Measurements from ENCODE around the gene ARIH1. TPM values are rescaled to one million over a fixed set of nuclear protein-coding genes. Genes with fewer than 3 reads are reported as not detected.
"Not testable (repeated sequence)": the region's sequence is repeated elsewhere in the genome, so short reads cannot be mapped to it uniquely, and the experiment has no call there.

ARIH1 gene
- total RNA-seq, 1 donor from 2014 or later, result 54.8 TPM

- no peak for DNase-seq (ENCODE audit: extremely low spot score in 2 of 2)
- no peaks in the 10 kb centered on the region for H3K27me3 ChIP-seq
- no peaks in the 10 kb centered on the region for H3K36me3 ChIP-seq
- no peaks in the 10 kb centered on the region for H3K9me3 ChIP-seq
- H3K27ac ChIP-seq, result no peak overlapping the region
- intact Hi-C loops (cut with DNase I), result loop anchor here (5.0 kb wide), 1 partner anchor 75 kb away; no protein-coding TSS in a partner anchor
- no peak overlapping the region for H3K4me3 ChIP-seq
- no peak for TF ChIP-seq POLR2AphosphoS5 (IDR thresholded peaks at IDR 0.05; ENCODE audit: insufficient read depth in 1 of 2, low read depth in 1 of 2)
- TF ChIP-seq POLR2A (IDR thresholded peaks at IDR 0.05), result no peak
- TF ChIP-seq CTCF (IDR thresholded peaks at IDR 0.05), result no peak
- no peaks in the 10 kb centered on the region for H3K4me1 ChIP-seq
Observed at GRCh38 chr15:72592097-72592496, 118.0 kb downstream of the ARIH1 start.

- TF ChIP-seq POLR2AphosphoS5 (IDR thresholded peaks at IDR 0.05; ENCODE audit: insufficient read depth in 1 of 2, low read depth in 1 of 2) (no peak), CTCF (IDR thresholded peaks at IDR 0.05) (no peak), POLR2A (IDR thresholded peaks at IDR 0.05) (no peak)
- Histone ChIP-seq H3K36me3 (no peaks in the 10 kb centered on the region), H3K27me3 (no peaks in the 10 kb centered on the region), H3K4me3 (no peak overlapping the region), H3K4me1 (no peaks in the 10 kb centered on the region), H3K9me3 (no peaks in the 10 kb centered on the region), H3K27ac (no peak overlapping the region)
- DNase-seq (ENCODE audit: extremely low spot score in 2 of 2), result no peak
- intact Hi-C loops (cut with DNase I), result loop anchor here (5.0 kb wide), 1 partner anchor 75 kb away; no protein-coding TSS in a partner anchor
Observed at GRCh38 chr15:72592676-72593075, 118.5 kb downstream of the ARIH1 start.

- DNase-seq (ENCODE audit: extremely low spot score in 2 of 2), result no peak
- no peak overlapping the region for H3K4me3 ChIP-seq
- intact Hi-C loops (cut with DNase I), result loop anchor here (5.0 kb wide), 1 partner anchor 77 kb away; no protein-coding TSS in a partner anchor
- H3K4me1 ChIP-seq, result no peaks in the 10 kb centered on the region
- no peaks in the 10 kb centered on the region for H3K36me3 ChIP-seq
- TF ChIP-seq POLR2AphosphoS5 (IDR thresholded peaks at IDR 0.05; ENCODE audit: insufficient read depth in 1 of 2, low read depth in 1 of 2) (no peak), POLR2A (IDR thresholded peaks at IDR 0.05) (no peak), CTCF (IDR thresholded peaks at IDR 0.05) (no peak)
- no peaks in the 10 kb centered on the region for H3K27me3 ChIP-seq
- no peaks in the 10 kb centered on the region for H3K9me3 ChIP-seq
- no peak overlapping the region for H3K27ac ChIP-seq
Observed at GRCh38 chr15:72593838-72594237, 119.7 kb downstream of the ARIH1 start.

- no peak for DNase-seq (ENCODE audit: extremely low spot score in 2 of 2)
- Histone ChIP-seq H3K27ac (no peak overlapping the region), H3K27me3 (no peaks in the 10 kb centered on the region), H3K36me3 (no peaks in the 10 kb centered on the region), H3K9me3 (no peaks in the 10 kb centered on the region), H3K4me1 (no peaks in the 10 kb centered on the region), H3K4me3 (no peak overlapping the region)
- TF ChIP-seq POLR2AphosphoS5 (IDR thresholded peaks at IDR 0.05; ENCODE audit: insufficient read depth in 1 of 2, low read depth in 1 of 2) (no peak), CTCF (IDR thresholded peaks at IDR 0.05) (peak; percentile 14 to 37 (median 30))
- intact Hi-C loops (cut with DNase I), result no loop called here
Observed at GRCh38 chr15:72599855-72600464, 125.8 kb downstream of the ARIH1 start.

- no peaks in the 10 kb centered on the region for H3K9me3 ChIP-seq
- H3K27me3 ChIP-seq, result no peaks in the 10 kb centered on the region
- intact Hi-C loops (cut with DNase I), result no loop called here
- TF ChIP-seq POLR2AphosphoS5 (IDR thresholded peaks at IDR 0.05; ENCODE audit: insufficient read depth in 1 of 2, low read depth in 1 of 2), result no peak
- DNase-seq (ENCODE audit: extremely low spot score in 2 of 2), result no peak
- no peak overlapping the region for H3K4me3 ChIP-seq
- no peaks in the 10 kb centered on the region for H3K36me3 ChIP-seq
- no peaks in the 10 kb centered on the region for H3K4me1 ChIP-seq
- no peak overlapping the region for H3K27ac ChIP-seq
Observed at GRCh38 chr15:72604794-72605193, 130.7 kb downstream of the ARIH1 start.

GRCh38 chr15:72608084-72608483 is 134.0 kb downstream of the ARIH1 start:
- H3K9me3 ChIP-seq; H3K27ac ChIP-seq; H3K27me3 ChIP-seq; H3K4me3 ChIP-seq; DNase-seq (ENCODE audit: extremely low spot score in 2 of 2); H3K36me3 ChIP-seq; H3K4me1 ChIP-seq; intact Hi-C loops (cut with DNase I): not testable (repeated sequence)

All from vagina (tissue), 2 donors.